Bronchial epithelial cell (primary cell): ENCODE results near the gene SLC25A21. TPM values are rescaled to one million over a fixed set of nuclear protein-coding genes. Genes with fewer than 3 reads are reported as not detected.

Experiments
- DNase-seq: peaks from one replicate; pipeline ENCODE4 v3.0.0-alpha.2; 2010; ENCODE audit warnings: low read depth
- FAIRE-seq: peaks from 2 replicates; lab custom pipeline; 2011; peaks lifted over from hg19 to GRCh38; lab: Jason Lieb, UNC
- H3K27me3 ChIP-seq: 2 replicates; pipeline ENCODE4 v1.5.1; 2011; ENCODE audit warnings: low read length; ENCODE audit not compliant: control insufficient read depth, insufficient read depth
- H3K36me3 ChIP-seq: 2 replicates; pipeline ENCODE4 v1.5.1; 2011; ENCODE audit warnings: low read length; ENCODE audit not compliant: control insufficient read depth, insufficient read depth
- H3K4me3 ChIP-seq: 2 replicates; pipeline ENCODE4 v1.5.1; 2011; ENCODE audit warnings: mild to moderate bottlenecking, low read depth, low read length, control low read depth
- total RNA-seq: library from RNA; depleted of rRNA; stranded (reverse); fragments of >200 nt; gene quantifications from 2 replicates; pipeline ENCODE4 v1.2.1, GENCODE V29; 2014
- TF ChIP-seq, protein P1 (sequence below): IDR thresholded peaks from 2 replicates; pipeline ENCODE4 v1.5.1; 2011; ENCODE audit warnings: mild to moderate bottlenecking, moderate library complexity, low read length, control low read depth, inconsistent platforms; ENCODE audit not compliant: insufficient read depth, severe bottlenecking

The SLC25A21 gene
- total RNA-seq, 1 donor from 2014 or later, result 0.53 TPM

DNA sequence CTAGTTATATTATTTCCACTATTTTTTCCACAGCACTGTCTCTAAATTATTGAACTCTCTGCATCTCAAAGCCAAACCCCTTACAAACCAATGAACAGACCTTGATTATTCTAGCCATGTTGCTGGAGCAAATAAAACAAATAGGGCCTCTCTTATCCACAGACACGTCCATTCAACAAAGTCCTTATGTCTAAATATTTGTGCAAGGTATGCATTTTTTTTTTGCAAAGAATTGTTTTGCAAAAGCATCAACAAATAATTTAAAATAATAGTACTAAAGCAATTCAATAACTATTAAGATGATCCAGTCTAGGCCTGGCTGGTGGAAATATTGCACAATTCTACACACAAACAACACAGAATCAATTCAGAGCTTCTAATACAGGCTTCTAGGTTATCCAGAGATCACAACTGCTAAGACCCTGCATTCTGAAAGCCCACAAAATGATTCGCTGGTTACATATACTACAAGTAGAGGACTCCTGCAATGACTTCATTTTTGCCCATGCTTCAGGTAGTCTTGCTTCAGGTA lies 221.0 kb downstream of the SLC25A21 start:
- H3K4me3 ChIP-seq, result no peak overlapping the region
- no peaks in the 10 kb centered on the region for H3K27me3 ChIP-seq
- H3K36me3 ChIP-seq, result no peaks in the 10 kb centered on the region
- FAIRE-seq, result no peak
- no peak for DNase-seq
- TF ChIP-seq, protein P1, sequence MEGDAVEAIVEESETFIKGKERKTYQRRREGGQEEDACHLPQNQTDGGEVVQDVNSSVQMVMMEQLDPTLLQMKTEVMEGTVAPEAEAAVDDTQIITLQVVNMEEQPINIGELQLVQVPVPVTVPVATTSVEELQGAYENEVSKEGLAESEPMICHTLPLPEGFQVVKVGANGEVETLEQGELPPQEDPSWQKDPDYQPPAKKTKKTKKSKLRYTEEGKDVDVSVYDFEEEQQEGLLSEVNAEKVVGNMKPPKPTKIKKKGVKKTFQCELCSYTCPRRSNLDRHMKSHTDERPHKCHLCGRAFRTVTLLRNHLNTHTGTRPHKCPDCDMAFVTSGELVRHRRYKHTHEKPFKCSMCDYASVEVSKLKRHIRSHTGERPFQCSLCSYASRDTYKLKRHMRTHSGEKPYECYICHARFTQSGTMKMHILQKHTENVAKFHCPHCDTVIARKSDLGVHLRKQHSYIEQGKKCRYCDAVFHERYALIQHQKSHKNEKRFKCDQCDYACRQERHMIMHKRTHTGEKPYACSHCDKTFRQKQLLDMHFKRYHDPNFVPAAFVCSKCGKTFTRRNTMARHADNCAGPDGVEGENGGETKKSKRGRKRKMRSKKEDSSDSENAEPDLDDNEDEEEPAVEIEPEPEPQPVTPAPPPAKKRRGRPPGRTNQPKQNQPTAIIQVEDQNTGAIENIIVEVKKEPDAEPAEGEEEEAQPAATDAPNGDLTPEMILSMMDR, result no peak

DNA sequence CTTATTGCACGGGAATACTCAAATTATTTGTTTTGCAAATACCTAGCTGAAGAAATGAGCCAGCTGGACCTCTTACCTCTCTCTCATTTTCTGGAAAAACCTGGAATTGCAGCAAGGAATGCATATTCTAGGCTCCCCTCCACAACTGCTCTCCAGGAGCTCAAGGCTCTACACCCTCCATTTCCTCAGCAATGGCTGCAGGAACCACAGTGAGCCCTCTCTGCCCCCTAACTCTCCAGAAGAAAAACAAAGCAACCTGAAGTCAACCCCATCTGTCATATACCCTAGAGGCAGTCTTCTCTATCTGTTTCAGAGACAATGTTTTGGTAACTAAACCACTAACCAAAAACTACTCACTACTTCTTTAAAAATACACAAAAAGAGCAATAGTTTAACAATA lies 221.6 kb downstream of the SLC25A21 start:
- DNase-seq (no peak), FAIRE-seq (no peak)
- H3K36me3 ChIP-seq, result no peaks in the 10 kb centered on the region
- no peak overlapping the region for H3K4me3 ChIP-seq
- no peaks in the 10 kb centered on the region for H3K27me3 ChIP-seq
- TF ChIP-seq, protein P1, result no peak

DNA sequence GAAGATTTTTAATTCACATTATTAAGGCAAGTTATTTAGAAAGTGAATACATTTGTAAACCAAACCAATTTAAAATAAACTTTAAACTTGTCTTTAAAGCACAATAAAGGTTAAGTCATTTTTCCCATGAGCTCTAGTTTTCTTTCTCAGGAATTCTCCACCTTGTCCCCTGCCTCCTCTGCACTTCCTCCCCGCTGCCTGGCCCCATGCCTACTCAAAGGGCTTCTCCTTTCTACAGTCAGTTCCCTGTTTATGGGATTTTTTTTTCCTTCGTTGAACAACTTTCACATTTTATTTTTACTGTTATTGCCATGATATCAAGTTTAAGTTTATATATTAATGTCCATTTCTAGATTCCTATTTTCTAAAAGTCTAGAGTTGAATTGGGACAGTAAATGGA lies 223.0 kb downstream of the SLC25A21 start:
- DNase-seq, result no peak
- no peaks in the 10 kb centered on the region for H3K36me3 ChIP-seq
- H3K4me3 ChIP-seq, result no peak overlapping the region
- TF ChIP-seq, protein P1, result no peak
- FAIRE-seq, result no peak
- H3K27me3 ChIP-seq, result no peaks in the 10 kb centered on the region

DNA sequence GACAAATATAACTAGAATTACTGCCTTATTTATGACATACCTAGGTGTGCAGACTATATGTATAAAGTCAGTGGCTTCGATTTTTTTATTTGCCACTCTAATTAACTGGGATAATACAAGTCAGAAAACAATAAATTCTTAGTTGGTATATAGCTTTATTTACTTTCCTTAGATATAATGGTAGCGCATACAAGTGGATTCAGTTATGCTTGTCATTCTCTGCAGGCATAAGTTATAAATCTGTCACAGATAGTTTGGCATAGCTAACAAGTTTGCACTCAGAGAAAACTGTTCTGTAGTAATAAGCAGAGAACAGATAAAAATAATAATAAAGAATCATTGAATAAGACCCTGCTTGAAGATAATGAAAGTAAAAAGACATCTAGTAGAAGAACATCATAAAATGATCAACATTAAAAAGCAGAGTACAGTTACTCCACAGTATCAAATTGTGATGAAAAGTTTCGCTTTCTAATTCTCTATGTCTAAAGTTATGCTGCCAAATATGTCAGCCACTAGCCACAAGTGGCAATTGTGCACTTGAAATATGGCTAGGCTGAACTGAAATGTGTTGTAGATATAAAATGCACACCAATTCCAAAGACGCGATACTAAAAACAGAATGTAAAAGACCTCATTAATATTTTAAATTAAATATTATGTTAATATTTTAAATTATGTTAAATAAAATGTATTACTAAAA lies 224.1 kb downstream of the SLC25A21 start:
- Histone ChIP-seq H3K4me3 (no peak overlapping the region), H3K27me3 (no peaks in the 10 kb centered on the region), H3K36me3 (no peaks in the 10 kb centered on the region)
- TF ChIP-seq, protein P1, result no peak
- no peak for FAIRE-seq
- no peak for DNase-seq

DNA sequence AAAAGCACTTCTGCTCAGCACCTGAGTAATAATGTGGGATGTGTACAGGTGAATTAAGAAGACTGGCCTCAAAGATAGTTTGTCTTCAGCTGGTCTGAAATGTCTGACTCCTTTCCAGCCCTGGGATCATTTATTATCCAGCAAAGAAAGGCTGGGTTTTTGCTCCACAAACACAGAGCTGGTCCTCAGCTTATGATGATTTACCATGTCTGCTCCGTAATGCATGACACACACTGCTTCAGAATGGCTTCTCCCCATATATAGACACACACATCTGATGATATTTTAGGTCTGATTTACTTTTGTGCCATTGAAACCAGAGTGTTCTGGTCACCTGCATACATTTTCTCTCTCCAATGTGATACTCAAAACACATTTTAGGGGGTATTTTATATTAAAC lies 225.0 kb downstream of the SLC25A21 start:
- DNase-seq (peak; percentile 18), FAIRE-seq (no peak)
- H3K4me3 ChIP-seq, result no peak overlapping the region
- no peaks in the 10 kb centered on the region for H3K36me3 ChIP-seq
- H3K27me3 ChIP-seq, result no peaks in the 10 kb centered on the region
- TF ChIP-seq, protein P1, result no peak

DNA sequence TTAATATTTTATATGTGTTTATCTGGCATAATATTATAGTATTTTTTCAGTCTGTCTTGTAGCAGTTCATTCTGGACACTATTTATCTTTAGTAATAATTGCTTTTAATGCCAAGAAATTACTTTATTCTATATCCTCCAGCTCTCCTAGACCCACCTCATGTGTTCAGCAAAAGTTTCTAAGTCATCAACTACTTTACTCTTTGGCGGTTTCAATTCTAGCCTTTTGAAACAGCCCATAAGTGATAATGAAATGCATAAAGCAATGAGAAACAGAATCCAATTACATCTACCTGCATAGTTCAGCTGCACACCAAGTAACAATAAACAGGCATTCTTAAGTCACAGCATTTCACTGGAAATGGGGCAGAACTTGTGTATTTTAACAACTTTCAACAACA lies 225.5 kb downstream of the SLC25A21 start:
- DNase-seq (no peak), FAIRE-seq (no peak)
- Histone ChIP-seq H3K27me3 (no peaks in the 10 kb centered on the region), H3K4me3 (no peak overlapping the region), H3K36me3 (no peaks in the 10 kb centered on the region)
- TF ChIP-seq, protein P1, result no peak
